Stomach (tissue), 4 donors: Measurements from ENCODE around the gene CWC22.

Experiments
- POLR2A ChIP-seq, 4 donors: fragments of 450-650 bp; IDR thresholded peaks; one replicate each; pipeline ENCODE4 v1.6.1; 2016; ENCODE audit warnings: antibody characterized with exemption in 4 of 4, control low read depth in 2 of 4, mild to moderate bottlenecking in 1 of 4, moderate library complexity in 1 of 4
- POLR2AphosphoS5 ChIP-seq, 3 donors: sonication (generic); formaldehyde crosslinking; IDR thresholded peaks; one replicate each; pipeline ENCODE4 v1.6.1; 2016; ENCODE audit warnings: antibody characterized with exemption in 3 of 3
- TF ChIP-seq, protein P1 (sequence below), 7 experiments: fragments of 450-650 bp in 4 of 7; fragments of 200-600 bp in 3 of 7; sonication (generic) in 3 of 7; IDR thresholded peaks; one replicate each; pipeline ENCODE4 v1.5.1; 2016 to 2019; ENCODE audit warnings: antibody characterized with exemption in 7 of 7, control low read depth in 2 of 7, mild to moderate bottlenecking in 1 of 7

DNA sequence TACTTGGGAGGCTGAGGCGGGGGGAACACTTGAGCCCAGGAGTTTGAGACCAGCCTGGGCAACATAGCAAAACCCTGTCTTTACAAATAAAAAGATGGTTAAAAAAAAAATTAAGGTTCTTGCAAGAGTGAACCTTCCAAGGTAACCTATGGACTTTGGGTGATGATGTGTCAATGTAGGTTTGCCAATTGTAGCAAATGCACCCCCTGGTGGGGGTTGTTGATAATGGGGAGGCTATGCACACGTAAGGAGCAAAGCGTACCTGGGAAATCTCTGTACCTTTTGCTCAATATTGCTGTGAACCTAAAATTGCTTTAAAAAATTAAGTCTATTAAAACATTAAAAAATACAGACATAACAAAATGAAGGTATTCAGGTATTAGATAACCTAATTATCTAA is 70.4 kb downstream of the CWC22 start:
- TF ChIP-seq, protein P1, sequence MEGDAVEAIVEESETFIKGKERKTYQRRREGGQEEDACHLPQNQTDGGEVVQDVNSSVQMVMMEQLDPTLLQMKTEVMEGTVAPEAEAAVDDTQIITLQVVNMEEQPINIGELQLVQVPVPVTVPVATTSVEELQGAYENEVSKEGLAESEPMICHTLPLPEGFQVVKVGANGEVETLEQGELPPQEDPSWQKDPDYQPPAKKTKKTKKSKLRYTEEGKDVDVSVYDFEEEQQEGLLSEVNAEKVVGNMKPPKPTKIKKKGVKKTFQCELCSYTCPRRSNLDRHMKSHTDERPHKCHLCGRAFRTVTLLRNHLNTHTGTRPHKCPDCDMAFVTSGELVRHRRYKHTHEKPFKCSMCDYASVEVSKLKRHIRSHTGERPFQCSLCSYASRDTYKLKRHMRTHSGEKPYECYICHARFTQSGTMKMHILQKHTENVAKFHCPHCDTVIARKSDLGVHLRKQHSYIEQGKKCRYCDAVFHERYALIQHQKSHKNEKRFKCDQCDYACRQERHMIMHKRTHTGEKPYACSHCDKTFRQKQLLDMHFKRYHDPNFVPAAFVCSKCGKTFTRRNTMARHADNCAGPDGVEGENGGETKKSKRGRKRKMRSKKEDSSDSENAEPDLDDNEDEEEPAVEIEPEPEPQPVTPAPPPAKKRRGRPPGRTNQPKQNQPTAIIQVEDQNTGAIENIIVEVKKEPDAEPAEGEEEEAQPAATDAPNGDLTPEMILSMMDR (IDR thresholded peaks at IDR 0.05) = peak in 1 of 7 experiments; percentile 14
- no peak for TF ChIP-seq POLR2AphosphoS5 (IDR thresholded peaks at IDR 0.05)
- TF ChIP-seq POLR2A (IDR thresholded peaks at IDR 0.05) = no peak
